Endothelial cell of coronary artery (primary cell): Measurements from ENCODE around the gene ZNF850. TPM values are rescaled to one million over a fixed set of nuclear protein-coding genes. Genes with fewer than 3 reads are reported as not detected.

Experiments used
- total RNA-seq: library from RNA; depleted of rRNA; stranded (reverse); fragments of >200 nt; gene quantifications from 2 replicates; pipeline ENCODE4 v1.2.3, GENCODE V29; 2014

ZNF850 gene
- total RNA-seq = 4.6 and 4.8 TPM in 2 replicates

GRCh38 chr19:36772311-36773222, at the start of gene ZNF850:
Gene ZNF850 (minus strand): TSS chr19:36772807. CDS start chr19:36762606, 10,201 bp downstream.

GRCh38 chr19:36687214-36688056, 85.2 kb downstream of the ZNF850 start, which contains the start of gene ZNF567:
Gene ZNF567 (plus strand): TSS chr19:36687612. CDS start chr19:36694868, 7,256 bp downstream.

Other genes with a start within 250 kb of the ZNF850 start
- 10.8 and 13.0 TPM in 2 replicates for gene ZNF260, start 244.5 kb downstream of the ZNF850 start, total RNA-seq
- gene ZNF529, start 199.5 kb downstream of the ZNF850 start, total RNA-seq = 4.2 and 7.5 TPM in 2 replicates
- 3.1 and 8.7 TPM in 2 replicates for gene ZNF382, start 167.5 kb downstream of the ZNF850 start, total RNA-seq
- gene ZNF461, start 106.0 kb downstream of the ZNF850 start, total RNA-seq = 7.2 and 10.6 TPM in 2 replicates
- 4.5 TPM in 2 replicates for gene ZNF567, start 85.2 kb downstream of the ZNF850 start, total RNA-seq
- 4.0 and 8.8 TPM in 2 replicates for gene ZNF790, start 65.6 kb upstream of the ZNF850 start, total RNA-seq
- 1.9 and 2.5 TPM in 2 replicates for gene ZNF345, start 78.1 kb upstream of the ZNF850 start, total RNA-seq
- 0.45 and 1.8 TPM in 2 replicates for gene ZNF829, start 143.5 kb upstream of the ZNF850 start, total RNA-seq
- 5.4 and 17.7 TPM in 2 replicates for gene ZNF568, start 143.5 kb upstream of the ZNF850 start, total RNA-seq